Activated T-cell treated with anti-CD3 and anti-CD28 coated beads for 24 hours (primary cell): ENCODE data around the gene OR2T11.
A peak's percentile ranks its signal among the peaks of the same experiment; 100 is the strongest.
"Not testable (repeated sequence)": the region's sequence is repeated elsewhere in the genome, so short reads cannot be mapped to it uniquely, and the experiment has no call there.

ENCODE experiments used
- DNase-seq: peaks from one replicate; pipeline ENCODE4 v3.0.0-alpha.2; 2020; ENCODE audit warnings: low read depth

OR2T11 gene

GRCh38 chr1:248634991-248635390, at the start of gene OR2T11:
OR2T11 (minus strand) TSS chr1:248635091; CDS start chr1:248627128, 7,963 bp downstream.
- not testable (repeated sequence) for DNase-seq

DNA sequence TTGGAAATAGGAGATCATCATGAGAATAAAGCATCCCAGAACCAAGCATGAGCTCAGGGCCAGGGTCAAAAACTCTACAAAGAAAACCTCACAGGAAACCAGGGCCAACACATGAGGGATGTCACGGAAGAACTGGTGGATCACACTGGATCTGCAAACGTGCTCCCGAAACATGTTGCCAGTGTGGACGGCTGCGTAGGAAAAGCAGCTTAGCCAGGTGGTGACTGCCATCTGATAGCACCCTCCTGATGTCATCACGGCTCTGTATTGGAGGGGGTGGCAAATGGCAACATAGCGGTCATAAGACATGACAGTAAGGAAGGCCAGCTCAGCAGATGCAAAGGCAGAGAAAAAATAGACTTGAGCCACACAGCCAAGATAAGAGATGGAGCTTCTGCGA, 46.8 kb upstream of the OR2T11 start:
- DNase-seq: no peak

DNA sequence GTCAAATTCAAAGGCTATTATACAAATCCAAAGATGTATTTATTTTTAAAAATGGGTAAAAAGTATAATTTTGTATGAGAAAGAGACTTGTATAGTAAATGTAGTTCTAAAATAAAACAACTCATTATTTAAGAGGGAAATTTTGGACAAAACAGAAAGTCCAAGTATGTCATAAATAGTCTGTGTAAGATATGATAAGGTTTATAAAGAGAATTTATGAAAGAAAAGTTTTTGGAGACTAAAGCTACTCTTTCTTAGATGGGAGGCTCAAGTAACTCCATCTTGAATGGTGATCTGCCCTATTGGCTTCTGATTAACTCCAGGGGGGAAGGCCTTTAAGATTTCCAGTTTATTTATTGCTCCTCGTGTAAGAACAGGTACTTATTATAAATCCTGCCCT, 35.1 kb upstream of the OR2T11 start:
- DNase-seq: no peak

DNA sequence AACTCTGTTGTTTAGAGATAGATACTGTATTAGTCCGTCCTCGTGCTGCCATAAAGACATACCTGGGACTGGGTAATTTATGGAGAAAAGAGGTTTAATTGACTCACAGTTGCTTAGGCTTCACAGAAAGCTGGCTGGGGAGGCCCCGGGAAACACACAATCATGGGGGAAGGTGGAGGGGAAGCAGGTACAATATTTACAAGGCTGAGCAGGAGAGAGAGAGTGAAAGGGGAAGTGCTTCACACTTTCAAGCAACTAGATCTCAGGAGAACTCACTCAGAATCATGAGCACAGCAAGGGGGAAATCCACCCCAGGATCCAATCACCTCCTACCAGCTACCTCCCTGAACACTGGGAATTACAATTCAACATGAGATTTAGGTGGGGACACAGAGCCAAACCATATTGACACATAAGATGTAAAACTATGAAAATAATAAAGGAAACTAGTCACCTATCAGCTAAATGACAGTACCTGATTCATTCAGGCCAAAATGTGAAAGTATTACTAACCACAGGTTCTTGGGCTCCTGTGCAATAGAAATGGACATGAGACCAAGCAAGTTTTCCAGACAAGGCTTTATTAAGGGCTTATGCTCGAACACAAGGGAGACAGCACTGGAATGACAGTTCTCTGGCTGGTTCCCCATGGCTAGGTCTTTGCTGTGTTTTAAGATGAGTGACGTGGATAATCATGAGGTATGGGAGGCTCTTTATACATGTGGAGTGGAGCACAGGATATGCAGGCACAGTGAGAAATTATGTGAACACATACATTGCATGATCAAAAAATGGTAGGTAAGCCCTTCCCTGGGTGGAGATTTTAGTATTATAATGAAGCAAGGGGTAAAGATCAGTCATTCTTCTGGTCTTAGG, 28.8 kb upstream of the OR2T11 start:
- not testable (repeated sequence) for DNase-seq

DNA sequence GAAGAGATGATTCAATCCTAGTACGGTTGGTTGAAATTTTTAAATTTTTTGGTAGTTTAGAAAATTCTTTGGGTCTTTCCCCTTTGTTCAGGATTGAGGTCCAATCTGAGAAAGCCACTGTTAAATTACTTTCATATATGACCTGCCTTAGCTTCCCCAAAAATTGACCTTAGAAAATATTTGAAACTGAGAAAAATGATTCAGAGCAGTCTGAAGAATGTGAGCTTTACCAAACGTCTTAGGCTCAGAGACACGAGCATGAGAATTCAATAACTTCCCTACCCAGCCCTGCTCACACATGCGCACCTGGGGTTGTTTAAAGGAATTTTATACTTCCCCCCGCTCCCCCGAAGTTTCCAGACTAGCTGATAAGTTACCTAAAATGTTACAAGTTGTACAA, 21.9 kb upstream of the OR2T11 start:
- not testable (repeated sequence) for DNase-seq

GRCh38 chr1:248655354-248655753, 20.5 kb upstream of the OR2T11 start, which contains the start of gene OR2T27:
OR2T27 (minus strand) TSS chr1:248655528; CDS start chr1:248650884, 4,644 bp downstream.
- DNase-seq: not testable (repeated sequence)

GRCh38 chr1:248648770-248649536, 14.1 kb upstream of the OR2T11 start:
- not testable (repeated sequence) for DNase-seq

DNA sequence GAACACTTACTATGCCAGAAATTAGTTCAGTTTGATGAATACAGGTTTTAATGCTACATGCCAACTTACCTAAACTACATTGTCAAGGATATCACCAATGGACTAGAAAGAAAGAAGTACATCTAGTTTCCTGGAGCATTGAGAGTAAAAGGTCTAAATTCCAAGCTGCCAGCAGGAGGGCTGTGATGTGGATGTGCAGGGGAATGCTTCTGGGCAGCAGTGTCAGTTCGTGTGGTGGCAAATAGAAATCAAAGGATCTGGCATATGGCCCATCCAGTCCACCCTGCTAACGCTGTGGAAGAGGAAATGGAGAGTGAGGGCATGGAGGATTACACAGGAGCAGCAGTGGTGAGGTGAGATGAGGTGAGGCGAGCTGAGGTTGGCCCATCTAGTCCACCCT, 10.3 kb upstream of the OR2T11 start, which contains the start of gene OR2T35:
TSS of gene OR2T35 (minus strand) at position 101 of the 400 bp plus-strand sequence. CDS start 6,020 bp downstream, outside the sequence.
- not testable (repeated sequence) for DNase-seq

DNA sequence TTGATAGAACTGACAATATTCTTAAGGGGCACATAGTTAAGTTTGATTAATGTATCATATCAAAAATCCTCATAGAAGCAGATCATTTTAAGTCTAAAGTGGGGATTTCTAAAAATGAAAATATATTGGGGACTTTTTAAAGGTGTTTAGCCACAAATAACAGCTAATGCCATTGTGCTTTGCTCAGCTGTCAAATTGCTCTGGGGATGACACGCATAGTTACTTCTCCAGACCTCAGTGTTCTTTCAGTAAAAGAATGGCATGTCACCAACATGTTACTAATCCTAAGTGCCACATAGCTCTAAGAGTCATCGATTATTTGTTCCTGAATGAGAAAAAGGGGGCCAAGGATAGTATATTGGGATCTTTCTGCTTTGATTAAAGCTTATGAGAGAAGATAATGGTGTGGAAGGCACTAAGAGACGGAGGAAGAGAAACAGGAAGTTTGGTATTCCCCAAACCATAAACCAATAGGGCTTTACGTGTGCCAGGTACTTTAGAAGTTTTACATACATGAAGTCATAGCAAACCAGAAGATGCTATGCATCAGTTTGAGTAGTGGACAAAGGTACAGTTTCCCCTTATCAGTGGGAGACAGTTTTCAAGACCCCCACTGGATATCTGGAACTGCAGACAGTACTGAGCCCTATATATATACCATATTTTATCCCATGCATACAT, 8.2 kb upstream of the OR2T11 start:
- DNase-seq: not testable (repeated sequence)

DNA sequence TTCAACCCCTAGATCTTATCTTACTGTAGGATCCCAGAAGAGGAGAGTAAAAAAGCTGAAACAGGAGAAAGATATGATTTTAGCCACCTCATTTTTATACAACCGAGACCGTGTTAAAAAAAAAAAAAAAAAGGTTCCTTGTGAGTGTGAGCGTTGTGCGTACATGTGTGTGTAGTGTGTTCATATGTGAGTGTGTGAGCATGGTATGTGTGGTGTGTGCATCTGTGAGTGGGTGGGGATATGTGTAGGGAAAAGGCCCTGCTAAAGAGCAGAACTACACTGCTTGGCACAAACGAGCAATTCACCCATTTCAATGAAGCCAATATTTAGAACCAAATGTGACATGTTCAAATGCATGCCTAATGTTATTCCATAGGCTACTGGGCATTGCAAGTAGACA, 6.7 kb upstream of the OR2T11 start:
- DNase-seq: not testable (repeated sequence)

- DNase-seq: not testable (repeated sequence)
Measured at GRCh38 chr1:248640906-248641305, 6.0 kb upstream of the OR2T11 start.

DNA sequence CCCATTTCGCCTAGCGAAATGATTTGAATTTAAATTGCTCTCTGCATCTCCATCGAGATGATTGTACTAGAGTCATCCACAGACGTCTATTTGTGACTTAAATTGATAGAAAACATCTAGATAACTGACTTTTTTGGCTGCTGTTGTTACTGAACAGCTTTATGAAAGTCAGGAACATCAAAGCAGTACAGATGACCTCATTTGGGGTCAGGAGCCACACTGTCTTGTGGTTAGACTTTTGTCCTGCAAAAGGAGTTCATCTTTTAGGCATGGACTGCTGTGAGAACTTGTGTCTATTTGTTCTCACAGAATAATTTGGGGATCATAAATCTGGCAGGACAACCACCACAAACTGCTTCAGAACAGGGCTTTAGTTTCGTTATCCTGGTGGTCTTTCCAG, 4.8 kb upstream of the OR2T11 start:
- not testable (repeated sequence) for DNase-seq

DNA sequence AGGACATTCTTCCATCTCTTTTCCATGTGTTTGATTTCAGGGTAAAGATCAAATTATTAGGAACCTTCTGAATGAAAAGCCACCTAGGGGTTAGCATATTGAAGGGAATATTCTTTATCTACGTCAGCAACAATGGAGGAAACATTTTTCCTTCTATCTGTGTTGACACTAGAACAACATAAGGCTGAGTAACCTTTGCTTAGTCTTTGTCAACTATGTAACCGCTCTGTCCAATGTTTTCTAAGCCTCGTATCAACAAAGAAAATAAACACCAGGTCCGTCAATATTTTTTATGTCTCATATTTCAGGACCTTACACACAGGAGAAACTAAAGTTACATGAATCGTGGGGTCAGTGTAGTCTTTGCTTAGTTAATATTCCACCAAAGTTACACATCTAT, 1.7 kb upstream of the OR2T11 start:
- not testable (repeated sequence) for DNase-seq

DNA sequence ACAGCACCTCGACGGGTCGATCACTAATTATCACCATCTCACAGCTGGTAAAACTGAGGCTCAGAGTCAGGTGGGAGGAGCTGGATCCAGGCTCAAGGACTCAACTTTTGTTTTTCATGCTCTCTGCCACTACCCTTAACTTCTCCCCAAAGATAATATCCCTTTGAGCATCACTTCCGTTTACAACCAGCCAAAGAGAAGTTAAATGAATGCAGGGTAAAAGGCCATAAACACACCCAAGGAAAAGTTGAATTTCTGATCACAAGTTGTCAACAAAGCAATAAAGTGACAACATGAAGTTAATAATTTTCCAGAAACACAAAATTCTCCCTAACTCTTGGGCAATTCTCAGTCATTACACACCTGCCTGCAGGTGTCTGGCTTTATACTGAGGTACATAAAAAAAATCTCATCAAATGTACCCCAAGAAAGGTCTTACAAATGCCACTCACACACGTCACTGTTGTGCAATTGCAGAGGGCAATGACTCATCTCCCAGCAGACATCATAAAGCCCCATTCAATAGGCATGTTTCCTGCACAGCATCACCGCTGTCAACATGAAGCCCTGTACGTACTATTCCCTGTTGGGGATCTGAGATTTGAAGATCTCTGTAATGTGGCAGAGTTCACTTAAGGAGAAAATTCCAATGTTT, 3.4 kb downstream of the OR2T11 start:
- DNase-seq: no peak

DNA sequence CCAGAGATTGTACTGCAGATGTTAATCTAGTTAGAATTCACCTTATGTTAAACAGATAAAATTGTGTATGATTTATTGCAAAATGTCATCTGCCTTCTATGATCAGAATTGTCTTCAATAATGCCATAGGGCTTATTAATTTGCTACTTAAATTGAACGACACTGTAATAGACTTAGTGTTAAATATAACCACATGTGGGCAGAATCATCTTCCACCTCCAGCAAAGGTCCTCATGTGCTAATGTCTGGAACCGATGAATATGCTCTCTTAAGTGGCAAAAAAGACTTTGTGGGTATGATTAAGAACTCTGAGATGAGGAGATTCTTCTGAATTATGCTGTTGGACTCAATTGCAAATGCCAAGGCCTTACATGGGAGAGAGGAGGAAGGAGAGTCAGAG, 4.3 kb downstream of the OR2T11 start:
- no peak for DNase-seq

- DNase-seq: no peak
Measured at GRCh38 chr1:248627971-248628844, 6.7 kb downstream of the OR2T11 start.

GRCh38 chr1:248625971-248626370, 8.9 kb downstream of the OR2T11 start:
- no peak for DNase-seq

DNA sequence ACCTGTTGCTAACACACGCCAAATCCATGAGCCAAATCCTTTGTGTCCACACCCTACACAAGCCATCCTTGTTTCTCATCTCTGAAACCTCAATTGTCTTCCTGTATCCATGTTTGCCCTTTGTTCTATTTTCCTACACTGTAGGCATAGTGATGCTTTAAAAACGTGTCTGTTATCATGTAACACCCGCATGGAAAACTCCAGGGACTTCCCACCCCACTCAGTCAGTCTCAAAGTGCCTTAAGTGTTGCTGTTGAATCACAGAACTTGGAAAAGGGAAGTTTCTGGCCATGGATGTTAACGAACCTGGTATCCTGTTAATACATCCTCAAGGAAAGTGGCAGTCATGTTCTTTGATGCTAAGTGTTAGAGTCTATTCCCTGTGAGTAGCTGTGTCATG, 9.7 kb downstream of the OR2T11 start:
- DNase-seq: no peak

- no peak for DNase-seq
Measured at GRCh38 chr1:248622570-248623001, 12.3 kb downstream of the OR2T11 start.

- DNase-seq: no peak
Measured at GRCh38 chr1:248621770-248622169, 13.1 kb downstream of the OR2T11 start.

DNA sequence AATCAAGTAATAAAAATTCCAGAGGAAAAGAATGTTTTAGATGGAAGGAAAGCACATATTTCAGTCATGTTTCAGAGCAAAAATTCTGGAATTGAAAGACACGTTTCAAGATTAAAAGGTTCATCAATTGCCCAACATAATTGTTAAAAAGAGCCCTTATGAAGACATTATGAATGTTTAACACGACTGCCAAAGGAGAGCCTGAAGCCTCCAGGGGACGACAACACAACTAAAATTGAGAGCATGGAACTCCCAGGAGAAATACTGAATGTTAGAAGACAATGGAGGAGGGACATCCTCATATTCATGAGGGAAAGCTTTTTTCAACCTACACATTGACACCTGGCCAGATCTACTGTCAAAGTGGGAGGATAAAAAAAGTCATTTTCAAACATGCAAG, 16.0 kb downstream of the OR2T11 start:
- DNase-seq: peak; percentile 39
